Caco-2 (cell line): Measurements from ENCODE around the gene MAPK8IP2. TPM values are rescaled to one million over a fixed set of nuclear protein-coding genes. Genes with fewer than 3 reads are reported as not detected.

Source experiments
- BruUV-seq: library from RNA; stranded (reverse); fragments of 400-500 nt; replicated peaks from 2 replicates; lab custom pipeline; 2021; lab: Mats Ljungman, UMichigan
- CTCF ChIA-PET: fragments of 300-600 bp; sonication (Branson Sonifier 250); formaldehyde crosslinking; loops from one replicate; lab custom pipeline; 2022; ENCODE audit warnings: antibody characterized with exemption; lab: Charles Lee
- POLR2A ChIA-PET: fragments of 300-600 bp; sonication (Branson Sonifier 250); formaldehyde crosslinking; loops from one replicate; lab custom pipeline; 2022; ENCODE audit warnings: antibody characterized with exemption; lab: Charles Lee
- DNase-seq, 2 experiments: peaks; one replicate each; pipeline versions ENCODE4 v3.0.0 to v3.0.0-alpha.2; 2020 to 2022
- H3K27me3 ChIP-seq: replicated peaks from 2 replicates; pipeline ENCODE4 v1.6.0; 2011; ENCODE audit warnings: low read length; ENCODE audit not compliant: control insufficient read depth, insufficient read depth
- H3K36me3 ChIP-seq: 2 replicates; pipeline ENCODE4 v1.5.1; 2011; ENCODE audit warnings: low read length; ENCODE audit not compliant: control insufficient read depth, insufficient read depth
- H3K4me1 ChIP-seq: fragments of 250-450 bp; sonication (Bioruptor Pico); 2 replicates; pipeline ENCODE4 v1.5.1; 2020; ENCODE audit warnings: mild to moderate bottlenecking
- H3K4me3 ChIP-seq: 2 replicates; pipeline ENCODE4 v1.5.1; 2011; ENCODE audit warnings: low read depth, mild to moderate bottlenecking, control low read depth, low read length
- H3K9me3 ChIP-seq: fragments of 250-450 bp; sonication (Bioruptor Pico); 2 replicates; pipeline ENCODE4 v1.5.1; 2020; ENCODE audit warnings: mild to moderate bottlenecking, moderate library complexity
- H3K27ac Mint-ChIP-seq: one replicate; pipeline ENCODE4 v1.8.0; 2022; ENCODE audit warnings: mixed read lengths; ENCODE audit not compliant: unreplicated experiment
- H3K27me3 Mint-ChIP-seq: one replicate; pipeline ENCODE4 v1.8.0; 2022; ENCODE audit warnings: mixed read lengths; ENCODE audit not compliant: insufficient read depth, unreplicated experiment
- H3K36me3 Mint-ChIP-seq: one replicate; pipeline ENCODE4 v1.8.0; 2022; ENCODE audit warnings: mild to moderate bottlenecking, mixed read lengths; ENCODE audit not compliant: insufficient read depth, unreplicated experiment
- H3K4me1 Mint-ChIP-seq: one replicate; pipeline ENCODE4 v1.8.0; 2022; ENCODE audit warnings: low read depth, mixed read lengths; ENCODE audit not compliant: unreplicated experiment
- H3K4me3 Mint-ChIP-seq: one replicate; pipeline ENCODE4 v1.8.0; 2022; ENCODE audit warnings: mild to moderate bottlenecking, moderate library complexity, mixed read lengths; ENCODE audit not compliant: unreplicated experiment
- H3K9me3 Mint-ChIP-seq: one replicate; pipeline ENCODE4 v1.8.0; 2022; ENCODE audit warnings: mixed read lengths; ENCODE audit not compliant: unreplicated experiment
- CTCF ChIP-seq, 2 experiments: fragments of 200-600 bp in 1 of 2; IDR thresholded peaks; 1 replicate in 1 of 2; 2 replicates in 1 of 2; pipeline versions ENCODE4 v1.5.1 to v1.8.0; 2011 to 2022; ENCODE audit warnings: antibody characterized with exemption in 1 of 2, control low read depth in 1 of 2, inconsistent platforms in 1 of 2, low read depth in 1 of 2, low read length in 1 of 2, mild to moderate bottlenecking in 1 of 2, moderate library complexity in 1 of 2; ENCODE audit not compliant: insufficient read depth in 1 of 2, severe bottlenecking in 1 of 2, unreplicated experiment in 1 of 2
- intact Hi-C: fragments of 100-400 bp; cut with micrococcal nuclease; formaldehyde crosslinking; loops from one replicate; pipeline ENCODE4 v1.10.0; 2022; ENCODE audit not compliant: unreplicated experiment
- total RNA-seq: library from RNA; stranded (reverse); gene quantifications from 2 replicates; pipeline ENCODE4 v1.2.3, GENCODE V29; 2022

Gene MAPK8IP2
- total RNA-seq, 1 experiment from 2014 or later: 3.9 TPM

GRCh38 chr22:50601669-50602337 lies 1.2 kb downstream of the MAPK8IP2 start:
- CTCF ChIA-PET: no interaction called here
- Histone ChIP-seq H3K27me3 (no peaks in the 10 kb centered on the region), H3K36me3 (no peaks in the 10 kb centered on the region), H3K4me3 (no peak overlapping the region), H3K9me3 (no peaks in the 10 kb centered on the region), H3K4me1 (peaks cover 5% of the 10 kb centered on the region)
- Mint-ChIP-seq H3K9me3 (no peaks in the 10 kb centered on the region), H3K4me1 (peaks cover 7% of the 10 kb centered on the region), H3K4me3 (peak overlapping the region; percentile 67), H3K36me3 (no peaks in the 10 kb centered on the region), H3K27me3 (peaks cover 7% of the 10 kb centered on the region), H3K27ac (no peak overlapping the region)
- intact Hi-C loops: no loop called here
- BruUV-seq: no TSS peak
- no peak for TF ChIP-seq CTCF (IDR thresholded peaks at IDR 0.05; ENCODE audit: insufficient read depth in 1 of 2, low read depth in 1 of 2, low read length in 1 of 2, severe bottlenecking in 1 of 2, unreplicated experiment in 1 of 2)
- peak in 1 of 2 experiments; percentile 23 for DNase-seq
- POLR2A ChIA-PET: no interaction called here

GRCh38 chr22:50602338-50602700 lies 1.7 kb downstream of the MAPK8IP2 start:
- peaks cover 7% of the 10 kb centered on the region for H3K4me1 Mint-ChIP-seq
- peak overlapping the region; percentile 67 for H3K4me3 Mint-ChIP-seq
- Histone ChIP-seq H3K9me3 (no peaks in the 10 kb centered on the region), H3K4me1 (peaks cover 5% of the 10 kb centered on the region), H3K4me3 (no peak overlapping the region), H3K36me3 (no peaks in the 10 kb centered on the region), H3K27me3 (no peaks in the 10 kb centered on the region)
- TF ChIP-seq CTCF (IDR thresholded peaks at IDR 0.05; ENCODE audit: insufficient read depth in 1 of 2, low read depth in 1 of 2, low read length in 1 of 2, severe bottlenecking in 1 of 2, unreplicated experiment in 1 of 2): no peak
- no TSS peak for BruUV-seq
- intact Hi-C loops: no loop called here
- DNase-seq: no peak
- POLR2A ChIA-PET: no interaction called here
- CTCF ChIA-PET: no interaction called here
- H3K27ac Mint-ChIP-seq: no peak overlapping the region
- H3K9me3 Mint-ChIP-seq: no peaks in the 10 kb centered on the region
- H3K27me3 Mint-ChIP-seq: peaks cover 7% of the 10 kb centered on the region
- H3K36me3 Mint-ChIP-seq: no peaks in the 10 kb centered on the region

- intact Hi-C loops: no loop called here
- Histone ChIP-seq H3K4me3 (no peak overlapping the region), H3K36me3 (no peaks in the 10 kb centered on the region), H3K9me3 (no peaks in the 10 kb centered on the region), H3K4me1 (peaks cover 5% of the 10 kb centered on the region), H3K27me3 (no peaks in the 10 kb centered on the region)
- TF ChIP-seq CTCF (IDR thresholded peaks at IDR 0.05; ENCODE audit: insufficient read depth in 1 of 2, low read depth in 1 of 2, low read length in 1 of 2, severe bottlenecking in 1 of 2, unreplicated experiment in 1 of 2): no peak
- POLR2A ChIA-PET: no interaction called here
- Mint-ChIP-seq H3K27ac (no peak overlapping the region), H3K4me1 (peaks cover 7% of the 10 kb centered on the region), H3K4me3 (no peak overlapping the region), H3K27me3 (peaks cover 7% of the 10 kb centered on the region), H3K9me3 (no peaks in the 10 kb centered on the region), H3K36me3 (no peaks in the 10 kb centered on the region)
- no peak for DNase-seq
- CTCF ChIA-PET: no interaction called here
- no TSS peak for BruUV-seq
Observed at GRCh38 chr22:50603511-50604255, 3.1 kb downstream of the MAPK8IP2 start.
